ENCODE results near the gene ITGA2.

DNA sequence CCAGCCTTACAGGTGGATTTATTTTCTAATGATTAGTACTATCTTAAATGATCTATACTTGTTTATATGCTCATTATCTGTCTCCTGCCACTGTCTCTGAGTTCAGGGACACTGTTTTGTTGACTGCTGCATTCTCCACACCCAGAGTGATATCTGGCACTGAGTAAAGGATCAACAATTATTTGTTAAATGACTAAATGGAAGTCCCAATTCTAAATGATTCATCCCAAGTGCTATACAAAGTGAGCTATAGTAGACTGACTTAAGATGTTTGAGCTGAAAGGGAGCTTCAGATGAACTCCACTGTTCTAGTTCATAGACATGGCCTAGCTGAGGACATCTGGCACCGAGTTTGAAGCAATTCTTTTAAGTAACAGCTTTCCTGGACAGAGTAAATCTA is 40.5 kb downstream of the ITGA2 start:
- TF ChIP-seq ZNF274 (IDR thresholded peaks at IDR 0.05; ENCODE audit: low read depth, low read length) (no peak), YY1 (IDR thresholded peaks at IDR 0.05; ENCODE audit: insufficient read depth, insufficient read length) (no peak)

All from NT2/D1 (cell line).